Body of pancreas (tissue), 4 donors: Measurements from ENCODE around the gene SCFD2. TPM values are rescaled to one million over a fixed set of nuclear protein-coding genes. Genes with fewer than 3 reads are reported as not detected.

Experiments used
- ATAC-seq: fragments of 150-250 bp; one replicate; pipeline ENCODE4 v1.9.1; 2016
- DNase-seq, 4 donors: peaks; one replicate each; pipeline ENCODE4 v3.0.0-alpha.2; 2019
- H3K27ac ChIP-seq, 4 donors: fragments of 200-600 bp; sonication (generic); 1 replicate in 3 of 4; 2 replicates in 1 of 4; pipeline versions ENCODE4 v1.5.1 to v1.6.1; 2016 to 2019; ENCODE audit warnings: mild to moderate bottlenecking in 1 of 4, mixed read lengths in 1 of 4, moderate library complexity in 1 of 4
- H3K27me3 ChIP-seq, 2 donors: fragments of 200-600 bp; sonication (generic); one replicate each; pipeline ENCODE4 v1.6.0; 2016; ENCODE audit warnings: mild to moderate bottlenecking in 1 of 2
- H3K36me3 ChIP-seq, 2 donors: fragments of 200-600 bp; sonication (generic); replicated peaks in 1 of 2; 2 replicates each; pipeline ENCODE4 v1.5.1; 2016; ENCODE audit warnings: low read depth in 2 of 2; ENCODE audit not compliant: insufficient read depth in 1 of 2
- H3K4me1 ChIP-seq: fragments of 200-600 bp; sonication (generic); one replicate; pipeline ENCODE4 v1.6.0; 2016
- H3K4me3 ChIP-seq, 2 donors: fragments of 200-600 bp; sonication (generic); 1 replicate in 1 of 2; 2 replicates in 1 of 2; pipeline ENCODE4 v1.5.1; 2016 to 2019
- H3K9me3 ChIP-seq, 3 donors: fragments of 200-600 bp; sonication (generic); 1 replicate in 2 of 3; 2 replicates in 1 of 3; pipeline ENCODE4 v1.5.1; 2016
- CTCF ChIP-seq, 7 experiments: fragments of 450-650 bp in 4 of 7; fragments of 200-600 bp in 3 of 7; sonication (generic) in 3 of 7; IDR thresholded peaks; one replicate each; pipeline ENCODE4 v1.5.1; 2016 to 2019; ENCODE audit warnings: antibody characterized with exemption in 7 of 7
- POLR2A ChIP-seq, 3 donors: fragments of 450-650 bp; IDR thresholded peaks; one replicate each; pipeline ENCODE4 v1.6.1; 2016; ENCODE audit warnings: antibody characterized with exemption in 3 of 3, mild to moderate bottlenecking in 2 of 3
- WGBS, 2 donors: methylation state at CpG; one replicate each; pipeline ENCODE4 v1.1.5; 2017; 5-methylcytosine and 5-hydroxymethylcytosine counted together
- intact Hi-C: fragments of 100-400 bp; cut with DNase I; formaldehyde crosslinking; loops from one replicate; pipeline ENCODE4 v1.15.1; 2023
- total RNA-seq, 2 donors: library from RNA; depleted of rRNA; stranded (reverse); fragments of >200 nt; gene quantifications; one replicate each; pipeline ENCODE4 v1.1.0, GENCODE V29; 2016

The SCFD2 gene
- total RNA-seq, 2 donors from 2014 or later: 17.9 to 53.7 TPM

GRCh38 chr4:52840531-52841370 lies 525.1 kb downstream of the SCFD2 start:
- Histone ChIP-seq H3K27me3 (no peaks in the 10 kb centered on the region), H3K4me1 (peaks cover 10% of the 10 kb centered on the region), H3K27ac (no peak overlapping the region), H3K9me3 (no peaks in the 10 kb centered on the region), H3K4me3 (no peak overlapping the region), H3K36me3 (no peaks in the 10 kb centered on the region)
- ATAC-seq (no peak), DNase-seq (no peak)
- WGBS, 2 donors: 57 to 65% methylated on average over 9 of the region's 9 CpGs
- no peak for TF ChIP-seq POLR2A (IDR thresholded peaks at IDR 0.05)
- no peak for TF ChIP-seq CTCF (IDR thresholded peaks at IDR 0.05)
- intact Hi-C loops: no loop called here

GRCh38 chr4:52838729-52839586 lies 526.9 kb downstream of the SCFD2 start:
- Histone ChIP-seq H3K36me3 (no peaks in the 10 kb centered on the region), H3K27ac (no peak overlapping the region), H3K4me3 (no peak overlapping the region), H3K9me3 (no peaks in the 10 kb centered on the region), H3K27me3 (no peaks in the 10 kb centered on the region), H3K4me1 (peaks cover 10% of the 10 kb centered on the region)
- ATAC-seq (no peak), DNase-seq (no peak)
- TF ChIP-seq POLR2A (IDR thresholded peaks at IDR 0.05) (no peak), CTCF (IDR thresholded peaks at IDR 0.05) (no peak)
- intact Hi-C loops: no loop called here
- WGBS, 2 donors: 85% methylated on average over 10 of the region's 10 CpGs

GRCh38 chr4:52837716-52838558 lies 527.9 kb downstream of the SCFD2 start:
- ATAC-seq (peak; percentile 80), DNase-seq (peak in 3 of 4 donors; percentile 31 to 41 (median 38))
- H3K4me3 ChIP-seq: no peak overlapping the region
- peak overlapping the region in 3 of 4 donors; percentile 35 to 53 (median 39) for H3K27ac ChIP-seq
- no peaks in the 10 kb centered on the region for H3K9me3 ChIP-seq
- no peaks in the 10 kb centered on the region for H3K27me3 ChIP-seq
- H3K36me3 ChIP-seq: no peaks in the 10 kb centered on the region
- 72 to 77% methylated on average over 7 of the region's 7 CpGs for WGBS, 2 donors
- TF ChIP-seq POLR2A (IDR thresholded peaks at IDR 0.05) (no peak), CTCF (IDR thresholded peaks at IDR 0.05) (no peak)
- H3K4me1 ChIP-seq: peaks cover 10% of the 10 kb centered on the region
- intact Hi-C loops: no loop called here

GRCh38 chr4:52836678-52837077 lies 529.2 kb downstream of the SCFD2 start:
- H3K27me3 ChIP-seq: no peaks in the 10 kb centered on the region
- intact Hi-C loops: no loop called here
- H3K4me1 ChIP-seq: peaks cover 4% of the 10 kb centered on the region
- H3K36me3 ChIP-seq: no peaks in the 10 kb centered on the region
- no peak overlapping the region for H3K4me3 ChIP-seq
- H3K27ac ChIP-seq: no peak overlapping the region
- DNase-seq: no peak
- no peak for TF ChIP-seq POLR2A (IDR thresholded peaks at IDR 0.05)
- TF ChIP-seq CTCF (IDR thresholded peaks at IDR 0.05): no peak
- no peak for ATAC-seq
- WGBS, 2 donors: 90 to 95% methylated on average over 7 of the region's 7 CpGs
- H3K9me3 ChIP-seq: no peaks in the 10 kb centered on the region
